ENCODE data around the gene KCNMB1. TPM values are rescaled to one million over a fixed set of nuclear protein-coding genes. Genes with fewer than 3 reads are reported as not detected.

The KCNMB1 gene
- polyA plus RNA-seq, 1 donor from 2014 or later: not detected

DNA sequence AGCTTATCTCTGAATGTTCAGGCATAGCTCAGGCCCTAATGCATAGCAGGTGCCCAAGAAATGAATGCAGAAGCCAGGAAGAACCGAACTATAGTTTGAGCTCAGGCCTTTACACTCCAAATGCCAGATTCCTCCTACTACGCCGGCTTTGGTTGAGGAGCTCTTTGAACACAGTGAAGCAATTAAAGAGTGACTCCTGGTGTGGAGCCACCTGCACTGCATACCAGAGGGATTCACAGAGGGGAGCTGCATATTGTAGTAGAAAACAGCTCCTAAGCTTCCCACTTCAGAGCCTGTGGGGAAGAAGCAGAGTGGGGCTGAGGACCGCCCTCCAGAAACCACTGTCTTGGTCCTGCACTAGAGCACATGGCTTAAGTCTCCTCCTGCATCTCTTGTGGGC lies 14.5 kb upstream of the KCNMB1 start:
- H3K27me3 ChIP-seq (ENCODE audit: insufficient read depth, low read depth, low read length): no peaks in the 10 kb centered on the region
- no peak overlapping the region for H3K9ac ChIP-seq (ENCODE audit: low read length)
- no peak overlapping the region for H3K4me3 ChIP-seq (ENCODE audit: low read length)
- H3K9me3 ChIP-seq (ENCODE audit: low read length): no peaks in the 10 kb centered on the region
- no peak overlapping the region for H2AFZ ChIP-seq (ENCODE audit: low read depth, low read length)
- H3K27ac ChIP-seq (ENCODE audit: low read length): no peak overlapping the region
- no peak overlapping the region for H3K4me2 ChIP-seq (ENCODE audit: low read length)
- no peaks in the 10 kb centered on the region for H4K20me1 ChIP-seq (ENCODE audit: insufficient read depth)
- H3F3A ChIP-seq (ENCODE audit: insufficient read depth, low read length, poor library complexity, severe bottlenecking): no peaks in the 10 kb centered on the region
- TF ChIP-seq POLR2AphosphoS5 (IDR thresholded peaks at IDR 0.05) (no peak), TAF1 (IDR thresholded peaks at IDR 0.05; ENCODE audit: low read depth) (no peak), CTCF (IDR thresholded peaks at IDR 0.05; ENCODE audit: poor library complexity, severe bottlenecking) (no peak), RAD21 (conservative IDR thresholded peaks at IDR 0.05) (no peak), EZH2 (IDR thresholded peaks at IDR 0.05; ENCODE audit: borderline replicate concordance, insufficient read depth, low read length, poor library complexity, severe bottlenecking) (no peak), MXI1 (conservative IDR thresholded peaks at IDR 0.05; ENCODE audit: poor library complexity, severe bottlenecking) (no peak), EP300 (conservative IDR thresholded peaks at IDR 0.05; ENCODE audit: poor library complexity, severe bottlenecking) (no peak)
- no peaks in the 10 kb centered on the region for H3K79me2 ChIP-seq (replicated peaks; ENCODE audit: insufficient read depth, low read length)
- no peaks in the 10 kb centered on the region for H3K9me2 ChIP-seq (ENCODE audit: insufficient read depth, low read length)
- no peaks in the 10 kb centered on the region for H3K36me3 ChIP-seq (ENCODE audit: insufficient read depth, low read length)

GRCh38 chr5:170402508-170402907 lies 13.3 kb upstream of the KCNMB1 start:
- no peaks in the 10 kb centered on the region for H3K36me3 ChIP-seq (ENCODE audit: insufficient read depth, low read length)
- no peaks in the 10 kb centered on the region for H3K9me2 ChIP-seq (ENCODE audit: insufficient read depth, low read length)
- no peaks in the 10 kb centered on the region for H3F3A ChIP-seq (ENCODE audit: insufficient read depth, low read length, poor library complexity, severe bottlenecking)
- H3K27ac ChIP-seq (ENCODE audit: low read length): no peak overlapping the region
- no peaks in the 10 kb centered on the region for H4K20me1 ChIP-seq (ENCODE audit: insufficient read depth)
- H3K9me3 ChIP-seq (ENCODE audit: low read length): no peaks in the 10 kb centered on the region
- no peaks in the 10 kb centered on the region for H3K79me2 ChIP-seq (replicated peaks; ENCODE audit: insufficient read depth, low read length)
- no peak overlapping the region for H3K4me2 ChIP-seq (ENCODE audit: low read length)
- no peak overlapping the region for H2AFZ ChIP-seq (ENCODE audit: low read depth, low read length)
- TF ChIP-seq EP300 (conservative IDR thresholded peaks at IDR 0.05; ENCODE audit: poor library complexity, severe bottlenecking) (no peak), SMC3 (conservative IDR thresholded peaks at IDR 0.05; ENCODE audit: poor library complexity) (no peak), REST (IDR thresholded peaks at IDR 0.05; ENCODE audit: borderline replicate concordance) (no peak), EZH2 (IDR thresholded peaks at IDR 0.05; ENCODE audit: borderline replicate concordance, insufficient read depth, low read length, poor library complexity, severe bottlenecking) (no peak), MXI1 (conservative IDR thresholded peaks at IDR 0.05; ENCODE audit: poor library complexity, severe bottlenecking) (no peak), TAF1 (IDR thresholded peaks at IDR 0.05; ENCODE audit: low read depth) (no peak), RAD21 (conservative IDR thresholded peaks at IDR 0.05) (no peak), CTCF (IDR thresholded peaks at IDR 0.05; ENCODE audit: poor library complexity, severe bottlenecking) (no peak)
- H3K9ac ChIP-seq (ENCODE audit: low read length): no peak overlapping the region
- no peak overlapping the region for H3K4me3 ChIP-seq (ENCODE audit: low read length)
- H3K27me3 ChIP-seq (ENCODE audit: insufficient read depth, low read depth, low read length): no peaks in the 10 kb centered on the region
